ENCODE measurements around the gene PLOD1.

GRCh38 chr1:11942280-11942679, 7.8 kb downstream of the PLOD1 start:
- no peak for TF ChIP-seq POLR2AphosphoS5 (IDR thresholded peaks at IDR 0.05)
- TF ChIP-seq CTCF (IDR thresholded peaks at IDR 0.05), result no peak

Data from transverse colon (tissue), 4 donors.